NK-92 treated with Interleukin-12 subunit alpha and Interleukin-12 subunit beta, amount 100 ng/mL, for 24 hours (cell line): ENCODE measurements around the gene OR4C15.

Experiments
- DNase-seq: peaks from one replicate; lab custom pipeline; 2025; lab: John Stamatoyannopoulos, UW

OR4C15 gene

GRCh38 chr11:55554169-55554568 is at the start of gene OR4C15:
Gene OR4C15 (plus strand): TSS chr11:55554469. CDS start chr11:55554469, 0 bp downstream.
- no peak for DNase-seq

- DNase-seq, result no peak
These were observed 17.6 kb downstream of the OR4C15 start, which contains the start of gene OR4C16 for GRCh38 chr11:55571828-55572227. Gene OR4C16 (plus strand): TSS chr11:55572128. CDS start chr11:55572128, 0 bp downstream.

GRCh38 chr11:55572548-55572947 is 18.3 kb downstream of the OR4C15 start:
- no peak for DNase-seq
